B cell (primary cell): ENCODE results near the gene STK4.

ENCODE experiments used
- CTCF ChIP-seq: fragments of 200-600 bp; IDR thresholded peaks from one replicate; pipeline ENCODE4 v1.8.0; 2022; ENCODE audit warnings: antibody characterized with exemption, mild to moderate bottlenecking
- EZH2 ChIP-seq: IDR thresholded peaks from 2 replicates; pipeline ENCODE4 v1.6.1; 2012; ENCODE audit warnings: borderline replicate concordance, low read depth, mild to moderate bottlenecking, moderate library complexity, low read length; ENCODE audit not compliant: insufficient read depth, poor library complexity, severe bottlenecking

GRCh38 chr20:45115386-45115774 lies 149.1 kb downstream of the STK4 start:
- TF ChIP-seq CTCF (no peak), EZH2 (no peak)
